Right lobe of liver (tissue), 6 donors: ENCODE results near the gene IGSF10. TPM values are rescaled to one million over a fixed set of nuclear protein-coding genes. Genes with fewer than 3 reads are reported as not detected.

Source experiments
- ATAC-seq, 4 donors: fragments of 200-7000 bp; cut with Tn5 transposase; one replicate each; pipeline ENCODE4 v1.9.1; 2020; ENCODE audit warnings: mild to moderate bottlenecking in 4 of 4, moderate library complexity in 4 of 4
- DNase-seq, 3 donors: peaks; one replicate each; pipeline ENCODE4 v3.0.0-alpha.2; 2020
- H3K27ac ChIP-seq, 3 donors: fragments of 200-600 bp; one replicate each; pipeline ENCODE4 v1.8.0; 2022
- H3K27me3 ChIP-seq, 2 donors: fragments of 200-600 bp; one replicate each; pipeline ENCODE4 v1.8.0; 2022
- H3K36me3 ChIP-seq, 4 donors: fragments of 200-600 bp; sonication (generic) in 1 of 4; one replicate each; pipeline versions ENCODE4 v1.5.1 to v1.8.0; 2017 to 2022; ENCODE audit warnings: control low read depth in 1 of 4
- H3K4me1 ChIP-seq, 4 donors: fragments of 200-600 bp; sonication (generic) in 1 of 4; one replicate each; pipeline versions ENCODE4 v1.5.1 to v1.8.0; 2017 to 2022; ENCODE audit warnings: control low read depth in 1 of 4
- H3K4me3 ChIP-seq, 3 donors: fragments of 200-600 bp; one replicate each; pipeline ENCODE4 v1.8.0; 2022
- H3K9me3 ChIP-seq, 4 donors: fragments of 200-600 bp; sonication (generic) in 1 of 4; one replicate each; pipeline versions ENCODE4 v1.5.1 to v1.8.0; 2017 to 2022; ENCODE audit warnings: control low read depth in 1 of 4
- POLR2A ChIP-seq: fragments of 450-650 bp; IDR thresholded peaks from one replicate; pipeline ENCODE4 v1.6.1; 2017; ENCODE audit warnings: antibody characterized with exemption, mild to moderate bottlenecking
- WGBS: methylation state at CpG from one replicate; pipeline ENCODE4 v1.1.6; 2018; ENCODE audit warnings: low coverage, low lambda C conversion rate; ENCODE audit not compliant: insufficient coverage; ENCODE audit errors: missing lambda C conversion rate; 5-methylcytosine and 5-hydroxymethylcytosine counted together
- intact Hi-C, 2 donors: fragments of 100-400 bp; cut with DNase I; formaldehyde crosslinking; loops; one replicate each; pipeline versions ENCODE4 v1.11.2 to v1.14.1; 2022
- total RNA-seq, 6 experiments: library from RNA; depleted of rRNA in 2 of 6; stranded (reverse); fragments of >200 nt in 2 of 6; fragmentation: NEBNext Ultra II Directional in 3 of 6; extraction: Animal tissue kit (Norgen Biotek cat#: 25700) in 3 of 6; gene quantifications; one replicate each; pipeline versions ENCODE4 v1.1.0 to v1.2.4, GENCODE V29; 2016 to 2023
- TF ChIP-seq, protein P1 (sequence below), 4 donors: fragments of 200-600 bp in 3 of 4; fragments of 450-650 bp in 1 of 4; IDR thresholded peaks; one replicate each; pipeline versions ENCODE4 v1.5.1 to v1.8.0; 2016 to 2022; ENCODE audit warnings: antibody characterized with exemption in 4 of 4, mild to moderate bottlenecking in 2 of 4
- donor health status: DM: no; HTN: yes; CAD: no.
- donor health status: DM: no; HTN: no; CAD: no.
- donor health status: DM: no; HTN: no; CAD: no.
- donor health status: DM: no; HTN: yes; CAD: no.
- donor health status: DM: no; HTN: yes; CAD: no.

Gene IGSF10
- total RNA-seq, 6 experiments from 2014 or later = 0.06 to 0.35 (median 0.17) TPM

DNA sequence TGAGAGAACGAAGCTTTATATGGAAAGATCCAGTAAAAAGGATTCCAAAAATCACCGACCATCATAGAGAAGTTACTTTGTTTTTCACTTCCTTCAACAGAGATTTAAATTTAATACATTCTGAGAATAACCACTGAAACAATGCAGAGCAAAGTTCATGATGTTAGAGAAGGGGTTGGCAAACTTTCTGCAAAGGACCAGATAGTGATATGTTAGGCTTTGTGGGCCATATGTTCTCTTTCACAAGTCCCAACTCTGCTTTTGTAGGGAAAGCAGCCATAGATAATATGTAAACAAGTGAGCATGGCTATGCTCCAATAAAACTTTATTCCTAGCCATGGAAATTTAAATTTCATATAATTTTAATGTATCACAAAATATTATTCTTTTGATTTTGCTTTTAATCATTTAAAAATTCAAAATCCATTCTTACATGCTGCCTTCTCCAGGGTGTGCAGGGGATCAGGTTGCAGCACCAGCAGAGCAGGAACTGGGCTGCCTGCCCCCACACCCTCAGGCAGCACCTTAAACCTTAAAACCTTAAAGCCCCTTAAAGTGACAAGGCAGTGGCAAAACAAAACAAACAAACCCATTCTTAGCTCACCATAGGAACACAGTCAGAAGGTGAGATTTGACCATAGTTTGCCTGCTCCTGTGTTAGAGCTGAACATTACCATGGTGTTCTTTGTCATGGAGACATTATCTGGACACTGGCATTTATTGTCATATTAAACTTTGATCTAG, 16.9 kb upstream of the IGSF10 start:
- H3K4me1 ChIP-seq = no peaks in the 10 kb centered on the region
- DNase-seq = no peak
- no peaks in the 10 kb centered on the region for H3K27me3 ChIP-seq
- no peaks in the 10 kb centered on the region for H3K36me3 ChIP-seq
- no peaks in the 10 kb centered on the region for H3K9me3 ChIP-seq
- intact Hi-C loops = no loop called here
- 65% methylated on average over 2 of the region's 2 CpGs for WGBS
- no peak overlapping the region for H3K27ac ChIP-seq
- no peak overlapping the region for H3K4me3 ChIP-seq
- TF ChIP-seq, protein P1, sequence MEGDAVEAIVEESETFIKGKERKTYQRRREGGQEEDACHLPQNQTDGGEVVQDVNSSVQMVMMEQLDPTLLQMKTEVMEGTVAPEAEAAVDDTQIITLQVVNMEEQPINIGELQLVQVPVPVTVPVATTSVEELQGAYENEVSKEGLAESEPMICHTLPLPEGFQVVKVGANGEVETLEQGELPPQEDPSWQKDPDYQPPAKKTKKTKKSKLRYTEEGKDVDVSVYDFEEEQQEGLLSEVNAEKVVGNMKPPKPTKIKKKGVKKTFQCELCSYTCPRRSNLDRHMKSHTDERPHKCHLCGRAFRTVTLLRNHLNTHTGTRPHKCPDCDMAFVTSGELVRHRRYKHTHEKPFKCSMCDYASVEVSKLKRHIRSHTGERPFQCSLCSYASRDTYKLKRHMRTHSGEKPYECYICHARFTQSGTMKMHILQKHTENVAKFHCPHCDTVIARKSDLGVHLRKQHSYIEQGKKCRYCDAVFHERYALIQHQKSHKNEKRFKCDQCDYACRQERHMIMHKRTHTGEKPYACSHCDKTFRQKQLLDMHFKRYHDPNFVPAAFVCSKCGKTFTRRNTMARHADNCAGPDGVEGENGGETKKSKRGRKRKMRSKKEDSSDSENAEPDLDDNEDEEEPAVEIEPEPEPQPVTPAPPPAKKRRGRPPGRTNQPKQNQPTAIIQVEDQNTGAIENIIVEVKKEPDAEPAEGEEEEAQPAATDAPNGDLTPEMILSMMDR (IDR thresholded peaks at IDR 0.05) = no peak
- no peak for TF ChIP-seq POLR2A
- no peak for ATAC-seq

DNA sequence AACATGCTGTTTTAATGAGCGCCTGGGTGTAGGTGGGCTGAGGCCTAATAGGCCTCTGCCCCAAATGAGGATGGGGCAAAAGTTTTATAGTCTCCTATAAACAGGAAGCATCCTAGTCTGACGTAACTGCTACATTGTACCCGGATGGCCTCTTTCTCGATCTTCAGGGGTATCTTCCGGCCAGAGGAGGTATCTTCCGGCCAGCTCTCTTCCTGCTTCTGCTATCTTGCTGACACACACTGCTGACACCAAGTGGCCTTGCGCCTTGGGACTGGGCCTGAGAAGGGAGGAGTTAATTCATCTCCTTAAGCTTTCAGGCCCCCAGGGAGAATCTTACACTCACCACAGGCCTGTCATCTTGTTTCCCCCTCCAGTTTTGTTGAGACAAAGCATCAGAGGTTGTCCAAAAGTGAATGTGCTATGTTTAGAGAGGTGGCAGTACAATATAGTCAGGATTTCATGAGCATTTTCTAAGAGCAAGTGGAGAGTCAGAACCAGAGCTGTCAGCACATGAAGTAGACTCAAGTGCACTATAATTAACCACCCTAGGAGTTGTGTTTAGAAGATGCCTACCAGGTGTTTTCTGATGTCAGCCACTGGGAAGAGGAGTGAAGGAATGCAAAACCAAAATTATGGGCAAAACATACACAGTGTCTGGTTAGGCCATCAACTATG, 15.6 kb upstream of the IGSF10 start:
- DNase-seq = no peak
- intact Hi-C loops = no loop called here
- no peaks in the 10 kb centered on the region for H3K36me3 ChIP-seq
- H3K9me3 ChIP-seq = no peaks in the 10 kb centered on the region
- H3K27ac ChIP-seq = no peak overlapping the region
- no peaks in the 10 kb centered on the region for H3K4me1 ChIP-seq
- peak in 1 of 4 donors; percentile 23 for ATAC-seq
- no peak overlapping the region for H3K4me3 ChIP-seq
- 70% methylated on average over 3 of the region's 7 CpGs for WGBS
- H3K27me3 ChIP-seq = no peaks in the 10 kb centered on the region
- TF ChIP-seq, protein P1 (IDR thresholded peaks at IDR 0.05) = no peak
- TF ChIP-seq POLR2A = no peak

DNA sequence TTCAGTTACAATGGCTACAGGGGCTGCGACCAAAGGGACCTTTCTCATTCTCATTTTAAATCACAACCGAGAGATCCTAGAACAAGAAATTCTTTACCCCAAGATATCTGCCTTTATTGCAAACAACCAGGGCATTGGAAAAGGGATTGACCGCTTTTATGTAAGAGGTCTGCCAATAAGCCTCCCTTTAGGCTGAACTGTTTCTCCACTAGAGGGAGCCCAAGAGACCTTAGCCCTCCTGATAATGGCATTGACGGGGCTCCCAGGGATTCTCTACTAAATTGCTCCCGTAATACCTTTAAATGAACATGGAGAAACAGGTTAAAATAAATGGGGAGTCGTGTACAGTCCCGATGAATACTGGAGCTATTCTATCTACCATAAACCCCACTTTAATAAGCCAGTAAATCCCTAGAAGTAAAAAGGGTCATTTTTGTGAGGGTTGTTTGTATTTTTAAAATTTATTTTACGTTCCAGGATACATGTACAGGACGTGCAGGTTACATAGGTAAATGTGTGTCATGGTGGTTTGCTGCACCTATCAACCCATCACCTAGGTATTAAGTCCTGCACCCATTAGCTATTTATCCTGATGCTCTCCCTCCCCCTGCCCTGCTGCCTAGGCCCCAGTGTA, 7.5 kb upstream of the IGSF10 start:
- no peak for TF ChIP-seq POLR2A
- TF ChIP-seq, protein P1 (IDR thresholded peaks at IDR 0.05) = peak; percentile 87 to 93 (median 88)
- 29% methylated on average over 9 of the region's 9 CpGs for WGBS
- ATAC-seq = peak; percentile 98 to 99 (median 99)
- Histone ChIP-seq H3K9me3 (no peaks in the 10 kb centered on the region), H3K27me3 (no peaks in the 10 kb centered on the region), H3K27ac (no peak overlapping the region), H3K4me1 (no peaks in the 10 kb centered on the region), H3K36me3 (no peaks in the 10 kb centered on the region), H3K4me3 (no peak overlapping the region)
- intact Hi-C loops = no loop called here
- DNase-seq = peak in 1 of 3 donors; percentile 54

DNA sequence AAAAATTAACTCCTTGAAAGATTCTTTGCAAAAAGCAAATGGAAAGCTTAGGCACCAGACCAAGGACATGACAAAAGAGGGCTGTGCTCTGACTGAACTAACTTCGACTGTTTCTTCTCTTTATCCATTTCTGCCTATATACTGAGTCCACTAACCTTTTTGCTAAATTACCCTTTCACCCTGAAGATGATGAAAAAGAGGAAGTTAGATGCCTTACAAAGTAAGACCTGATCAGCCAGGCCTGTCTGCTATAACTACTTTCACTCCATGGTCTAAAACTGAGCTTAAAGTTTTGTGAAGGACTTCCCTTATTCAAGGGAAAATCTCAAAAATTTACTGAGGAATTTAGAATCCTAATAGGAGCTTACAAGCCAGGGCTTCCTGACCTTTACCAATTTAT, 6.2 kb upstream of the IGSF10 start:
- Histone ChIP-seq H3K36me3 (no peaks in the 10 kb centered on the region), H3K27ac (no peak overlapping the region), H3K4me3 (no peak overlapping the region), H3K9me3 (no peaks in the 10 kb centered on the region), H3K4me1 (no peaks in the 10 kb centered on the region), H3K27me3 (no peaks in the 10 kb centered on the region)
- ATAC-seq (no peak), DNase-seq (no peak)
- 53% methylated on average over 1 of the region's 1 CpG for WGBS
- intact Hi-C loops = no loop called here
- TF ChIP-seq POLR2A = no peak
- TF ChIP-seq, protein P1 (IDR thresholded peaks at IDR 0.05) = no peak
